GM04503 (cell line): ENCODE data around the gene GALK2.
"Not testable (repeated sequence)": the region's sequence is repeated elsewhere in the genome, so short reads cannot be mapped to it uniquely, and the experiment has no call there.

ENCODE experiments used
- DNase-seq: peaks from one replicate; pipeline ENCODE4 v3.0.0-alpha.2; 2012; ENCODE audit warnings: low read depth

GALK2 gene

DNA sequence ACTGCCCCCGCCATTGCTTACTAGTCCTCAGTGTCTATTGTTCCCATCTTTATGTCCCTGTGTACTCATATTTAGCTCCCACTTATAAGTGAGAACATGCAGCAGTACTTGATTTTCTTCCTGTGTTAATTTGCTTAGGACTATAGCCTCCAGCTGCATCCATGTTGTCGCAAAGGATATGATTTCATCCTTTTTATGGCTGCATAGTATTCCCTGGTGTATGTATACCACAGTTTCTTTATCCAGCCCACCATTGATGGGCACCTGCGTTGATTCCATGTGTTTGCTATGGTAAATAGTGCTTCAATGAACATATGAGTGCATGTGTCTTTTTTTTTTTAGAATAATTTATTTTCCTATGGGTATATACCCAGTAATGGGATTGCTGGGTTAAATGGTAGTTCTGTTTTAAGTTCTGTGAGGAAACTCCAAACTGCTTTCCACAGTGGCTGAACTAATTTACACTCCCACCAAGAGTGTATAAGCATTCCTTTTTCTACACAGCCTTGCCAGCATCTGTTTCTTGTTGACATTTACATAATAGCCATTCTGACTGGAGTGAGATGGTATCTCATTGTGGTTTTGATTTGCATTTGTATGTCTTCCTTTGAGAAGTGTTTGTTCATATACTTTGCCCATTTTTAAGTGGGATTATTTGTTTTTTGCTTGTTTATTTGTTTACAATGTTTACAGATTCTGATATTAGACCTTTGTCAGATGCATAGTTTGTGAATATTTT lies 53.7 kb downstream of the GALK2 start:
- DNase-seq, result no peak

DNA sequence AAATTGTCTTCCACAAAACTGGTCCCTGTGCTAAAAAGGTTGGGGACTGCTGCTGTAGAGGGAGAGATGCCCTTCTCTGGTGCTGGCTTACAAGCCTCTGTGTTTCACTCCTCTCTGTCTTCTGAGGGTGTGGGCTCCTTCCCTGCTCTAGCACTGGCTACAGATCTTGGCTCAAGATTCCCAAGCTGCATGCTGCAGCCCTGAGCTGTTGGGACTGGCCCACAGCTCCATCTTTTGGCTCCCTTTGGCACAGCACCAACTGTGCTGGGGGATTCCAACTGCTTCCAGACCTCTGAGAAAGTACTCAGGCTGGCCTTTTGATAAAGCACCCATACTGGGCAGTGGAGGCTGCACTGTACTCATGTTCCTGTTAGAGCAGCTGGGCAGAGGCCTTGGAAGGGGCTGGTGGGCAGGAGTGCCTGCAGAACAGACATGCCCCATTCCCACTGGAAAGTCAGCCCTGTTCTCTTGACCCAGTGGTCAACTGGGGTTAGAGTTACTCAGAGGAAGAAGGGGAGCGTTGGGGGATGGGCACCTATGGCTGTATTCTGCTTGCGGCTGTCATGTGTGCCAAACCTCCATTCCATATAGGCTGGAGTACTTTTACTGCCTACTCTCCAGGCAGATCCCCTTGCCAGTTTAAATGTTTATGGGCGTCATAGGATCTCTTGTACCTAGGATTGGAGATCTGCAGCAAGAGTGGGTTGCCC lies 55.7 kb downstream of the GALK2 start:
- no peak for DNase-seq

- DNase-seq, result no peak
Observed at GRCh38 chr15:49227602-49228001, 57.6 kb downstream of the GALK2 start.

GRCh38 chr15:49229922-49230321 lies 59.9 kb downstream of the GALK2 start:
- no peak for DNase-seq

- DNase-seq, result no peak
Observed at GRCh38 chr15:49232236-49232806, 62.3 kb downstream of the GALK2 start.

GRCh38 chr15:49235446-49236124 lies 65.5 kb downstream of the GALK2 start:
- DNase-seq, result peak; percentile 68

DNA sequence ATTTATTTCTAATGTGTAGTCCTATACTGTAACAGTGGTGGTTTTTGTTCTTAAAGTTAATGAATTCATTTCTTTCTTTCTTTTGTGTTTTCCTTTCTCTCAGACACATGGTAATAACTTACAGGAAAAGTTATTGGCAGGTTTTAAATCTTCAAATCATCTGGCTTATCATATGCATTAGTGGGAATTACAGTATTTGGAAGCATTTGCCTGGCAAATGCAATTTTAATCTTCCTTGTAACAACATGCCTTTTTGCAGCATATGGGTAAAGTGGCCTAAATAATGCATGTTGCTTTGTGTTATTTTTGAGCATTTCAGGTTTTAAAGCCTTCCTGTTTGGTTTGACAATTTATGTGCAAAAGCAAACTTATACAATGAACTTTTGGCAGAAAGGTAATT lies 66.8 kb downstream of the GALK2 start:
- no peak for DNase-seq

DNA sequence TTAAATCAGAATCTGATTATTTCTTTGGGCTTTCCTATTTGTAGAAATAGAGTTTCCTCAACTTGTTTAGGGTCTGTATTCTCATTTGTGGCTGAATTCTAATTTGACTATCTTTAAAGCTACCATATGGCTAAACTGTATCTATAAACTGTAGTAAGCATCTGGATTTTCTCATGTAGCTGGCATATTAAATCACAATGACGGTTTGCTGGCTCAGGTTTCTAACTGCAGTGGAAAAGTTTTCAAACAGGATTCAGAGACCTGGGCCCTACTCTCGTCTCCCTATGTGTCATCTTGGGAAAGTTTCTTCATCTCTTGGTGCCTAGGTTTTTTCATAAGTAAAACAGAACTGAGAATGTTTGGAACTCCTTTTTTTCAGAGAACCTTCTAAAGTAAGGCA lies 68.3 kb downstream of the GALK2 start:
- peak; percentile 48 for DNase-seq

- no peak for DNase-seq
Observed at GRCh38 chr15:49239105-49239504, 69.1 kb downstream of the GALK2 start.

GRCh38 chr15:49242820-49243219 lies 72.8 kb downstream of the GALK2 start:
- peak; percentile 65 for DNase-seq

- no peak for DNase-seq
Observed at GRCh38 chr15:49247556-49248110, 77.6 kb downstream of the GALK2 start.

- no peak for DNase-seq
Observed at GRCh38 chr15:49248291-49248690, 78.2 kb downstream of the GALK2 start.

GRCh38 chr15:49255966-49256759 lies 86.1 kb downstream of the GALK2 start:
- DNase-seq, result no peak

DNA sequence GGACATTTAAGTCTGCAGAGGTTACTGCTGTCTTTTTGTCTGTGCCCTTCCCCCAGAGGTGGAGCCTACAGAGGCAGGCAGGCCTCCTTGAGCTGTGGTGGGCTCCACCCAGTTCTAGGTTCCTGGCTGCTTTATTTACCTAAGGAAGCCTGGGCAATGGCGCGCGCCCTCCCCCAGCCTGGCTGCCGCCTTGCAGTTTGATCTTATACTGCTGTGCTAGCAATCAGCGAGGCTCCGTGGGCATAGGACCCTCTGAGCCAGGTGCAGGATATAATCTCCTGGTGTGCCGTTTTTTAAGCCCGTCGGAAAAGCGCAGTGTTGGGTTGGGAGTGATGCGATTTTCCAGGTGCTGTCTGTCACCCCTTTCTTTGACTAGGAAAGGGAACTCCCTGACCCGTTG lies 95.1 kb downstream of the GALK2 start:
- not testable (repeated sequence) for DNase-seq

DNA sequence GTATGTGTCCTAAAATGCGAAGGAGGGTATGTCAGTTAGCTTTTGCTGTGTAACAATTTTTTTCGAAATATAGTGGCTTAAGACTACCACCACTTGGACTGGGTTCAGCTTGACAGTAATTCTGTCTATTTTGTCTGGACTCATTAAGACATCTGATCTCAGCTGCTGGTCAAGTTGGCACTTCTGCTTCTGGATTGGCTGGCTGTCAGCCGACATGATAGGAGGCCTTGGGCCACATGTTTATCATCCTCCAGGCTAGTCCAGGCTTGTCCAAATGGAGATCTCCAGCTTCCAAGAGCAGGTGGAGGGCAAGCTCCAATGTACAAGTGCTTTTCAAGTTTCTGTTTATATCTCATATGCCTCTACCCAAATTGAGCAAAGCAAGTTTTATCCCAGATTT lies 95.9 kb downstream of the GALK2 start:
- no peak for DNase-seq

GRCh38 chr15:49270541-49271421 lies 100.7 kb downstream of the GALK2 start:
- peak; percentile 67 for DNase-seq

- DNase-seq, result peak; percentile 13
Observed at GRCh38 chr15:49273734-49274318, 103.8 kb downstream of the GALK2 start.

DNA sequence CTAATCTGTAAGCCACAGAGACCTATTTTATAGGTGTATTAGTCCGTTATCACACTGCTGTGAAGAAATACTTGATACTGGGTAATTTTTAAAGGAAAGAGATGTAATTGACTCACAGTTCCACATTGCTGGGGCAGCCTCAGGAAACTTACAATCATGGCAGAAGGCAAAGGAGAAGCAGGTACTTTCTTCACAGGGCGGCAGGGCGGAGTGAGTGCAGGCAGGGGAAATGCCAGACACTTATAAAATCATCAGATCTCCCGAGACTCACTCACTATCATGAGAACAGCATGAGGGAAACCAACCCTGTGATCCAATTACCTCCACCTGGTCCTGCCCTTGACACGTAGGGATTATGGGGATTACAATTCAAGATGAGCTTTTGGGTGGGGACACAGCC lies 108.7 kb downstream of the GALK2 start:
- no peak for DNase-seq

DNA sequence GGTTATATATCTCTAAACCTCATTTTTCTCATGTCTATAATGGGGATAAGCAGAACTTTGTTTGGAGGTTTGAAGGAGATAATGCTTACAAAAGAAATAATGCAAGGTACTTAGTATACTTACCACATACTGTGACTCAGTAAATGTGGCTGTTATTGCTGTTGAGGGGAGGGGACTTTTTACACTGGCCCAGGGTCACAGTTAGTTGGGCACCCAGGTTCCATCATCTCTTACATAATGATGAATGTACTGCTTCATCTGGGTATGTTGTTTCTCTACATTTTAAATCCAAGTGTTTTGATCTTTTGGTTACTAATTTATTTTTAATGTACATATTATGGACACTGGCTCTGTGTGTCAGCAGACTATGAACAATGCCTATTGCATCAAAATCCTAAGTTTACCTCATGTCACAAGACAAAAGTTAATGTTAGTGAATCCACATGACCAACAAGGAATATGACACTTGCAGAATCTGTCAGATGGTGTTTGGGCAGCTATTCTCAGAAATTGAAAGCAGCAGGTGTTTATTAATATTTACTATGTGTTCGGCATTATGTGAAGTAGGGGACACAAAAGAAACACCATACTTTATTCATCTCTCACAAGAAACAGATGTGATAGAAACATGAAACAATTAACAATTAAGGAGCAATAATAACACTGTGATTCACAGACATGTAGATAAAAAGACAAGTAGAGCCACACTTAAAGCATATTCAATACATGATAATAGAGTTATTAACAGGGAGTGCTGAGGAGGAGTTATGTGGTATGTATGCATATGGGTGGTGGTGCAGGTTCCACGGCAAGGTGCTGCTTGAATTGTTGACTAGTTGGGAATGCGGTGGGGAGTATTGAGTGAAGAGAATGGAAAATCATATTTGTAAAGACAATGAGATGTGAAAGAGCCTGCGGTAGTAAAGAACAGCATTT lies 109.7 kb downstream of the GALK2 start:
- no peak for DNase-seq
